ENCODE data around the gene EEF1AKMT2.
"Not testable (repeated sequence)": the region's sequence is repeated elsewhere in the genome, so short reads cannot be mapped to it uniquely, and the experiment has no call there.

The EEF1AKMT2 gene

DNA sequence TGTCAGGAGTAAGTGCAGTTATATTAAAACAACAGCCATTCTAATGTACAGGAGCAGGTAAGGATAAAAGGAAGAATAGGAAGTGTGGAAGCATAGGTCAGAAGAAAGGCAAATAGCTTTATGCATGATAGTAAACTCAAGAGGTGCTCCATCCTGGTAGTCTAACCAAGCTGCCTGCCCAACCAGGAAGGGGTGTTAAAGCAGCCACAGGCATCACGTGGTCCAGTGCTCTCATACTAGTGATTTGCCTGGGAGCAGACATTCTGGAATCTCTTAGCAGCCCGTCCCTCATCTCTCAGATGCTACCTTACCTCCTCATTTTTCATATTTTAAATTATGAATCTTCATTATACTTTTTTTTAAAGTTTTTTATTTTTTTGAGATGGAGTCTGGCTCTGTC, 28.4 kb upstream of the EEF1AKMT2 start:
- no peak overlapping the region for H3K27ac ChIP-seq (ENCODE audit: low read depth, low read length)
- H3K36me3 ChIP-seq (ENCODE audit: insufficient read depth, low read length), result peaks cover 17% of the 10 kb centered on the region
- H2AFZ ChIP-seq (ENCODE audit: low read length, unreplicated experiment), result no peak overlapping the region

DNA sequence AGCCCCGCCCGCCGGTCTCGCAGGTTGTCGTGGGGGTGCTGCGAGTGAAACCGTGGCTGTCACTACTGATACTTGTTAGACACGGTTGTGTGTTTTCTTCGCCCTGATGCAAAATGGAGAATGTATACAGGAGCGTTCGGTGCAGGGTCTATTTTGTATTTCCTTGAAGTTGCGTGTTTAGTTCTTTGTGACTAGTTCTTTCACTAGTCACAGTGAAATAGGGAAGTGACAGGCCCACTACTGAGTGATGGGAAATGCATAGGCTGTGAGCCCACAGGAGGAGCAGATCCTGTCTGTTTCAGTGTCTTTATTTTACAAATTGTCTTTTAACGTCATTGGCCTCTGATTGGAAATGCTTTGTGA, 10.6 kb upstream of the EEF1AKMT2 start:
- H2AFZ ChIP-seq (ENCODE audit: low read length, unreplicated experiment), result peak overlapping the region; percentile 94
- peaks cover 26% of the 10 kb centered on the region for H3K79me2 ChIP-seq (ENCODE audit: control insufficient read depth, insufficient read depth, low read length, unreplicated experiment)

More for the DNA sequence above, 28.4 kb upstream of the EEF1AKMT2 start:
- H3K4me1 ChIP-seq (ENCODE audit: control insufficient read depth, insufficient read depth, low read length, unreplicated experiment), result no peaks in the 10 kb centered on the region
- H3K79me2 ChIP-seq (ENCODE audit: control insufficient read depth, insufficient read depth, low read length, unreplicated experiment), result no peaks in the 10 kb centered on the region
- no peaks in the 10 kb centered on the region for H3K27me3 ChIP-seq (ENCODE audit: insufficient read depth, low read length)
- no peak overlapping the region for H3K4me3 ChIP-seq (ENCODE audit: low read depth, low read length)

DNA sequence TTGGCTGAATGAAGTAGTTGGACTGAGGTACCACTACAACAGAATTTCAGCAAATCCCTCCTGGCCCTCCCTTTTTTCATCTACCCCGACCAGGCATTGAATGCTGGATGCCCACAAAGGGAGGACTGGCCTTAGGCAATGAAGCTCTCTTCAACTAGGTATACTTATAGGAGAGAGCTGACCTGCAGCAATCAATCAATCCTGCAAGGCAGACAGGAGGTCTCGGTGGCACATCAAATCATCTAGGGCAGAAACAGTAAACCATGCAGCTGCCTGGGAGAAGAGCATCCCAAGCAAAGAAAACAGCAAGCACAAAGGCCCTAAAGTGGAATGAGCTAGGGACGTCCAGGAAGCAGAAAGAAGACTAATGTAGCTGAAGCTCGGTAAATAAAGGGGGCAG, 7.5 kb upstream of the EEF1AKMT2 start:
- H3K4me3 ChIP-seq (ENCODE audit: low read depth, low read length), result no peak overlapping the region
- no peaks in the 10 kb centered on the region for H3K27me3 ChIP-seq (ENCODE audit: insufficient read depth, low read length)
- no peak overlapping the region for H2AFZ ChIP-seq (ENCODE audit: low read length, unreplicated experiment)
- no peaks in the 10 kb centered on the region for H3K36me3 ChIP-seq (ENCODE audit: insufficient read depth, low read length)
- H3K79me2 ChIP-seq (ENCODE audit: control insufficient read depth, insufficient read depth, low read length, unreplicated experiment), result peaks cover 23% of the 10 kb centered on the region
- H3K4me1 ChIP-seq (ENCODE audit: control insufficient read depth, insufficient read depth, low read length, unreplicated experiment), result peaks cover 7% of the 10 kb centered on the region
- no peak overlapping the region for H3K27ac ChIP-seq (ENCODE audit: low read depth, low read length)

More for the DNA sequence above, 10.6 kb upstream of the EEF1AKMT2 start:
- Histone ChIP-seq H3K27me3 (ENCODE audit: insufficient read depth, low read length) (no peaks in the 10 kb centered on the region), H3K4me1 (ENCODE audit: control insufficient read depth, insufficient read depth, low read length, unreplicated experiment) (peaks cover 7% of the 10 kb centered on the region), H3K36me3 (ENCODE audit: insufficient read depth, low read length) (no peaks in the 10 kb centered on the region), H3K27ac (ENCODE audit: low read depth, low read length) (peak overlapping the region; percentile 37; the same call in 1 of the 2 replicates), H3K4me3 (ENCODE audit: low read depth, low read length) (peak overlapping the region; percentile 96)

DNA sequence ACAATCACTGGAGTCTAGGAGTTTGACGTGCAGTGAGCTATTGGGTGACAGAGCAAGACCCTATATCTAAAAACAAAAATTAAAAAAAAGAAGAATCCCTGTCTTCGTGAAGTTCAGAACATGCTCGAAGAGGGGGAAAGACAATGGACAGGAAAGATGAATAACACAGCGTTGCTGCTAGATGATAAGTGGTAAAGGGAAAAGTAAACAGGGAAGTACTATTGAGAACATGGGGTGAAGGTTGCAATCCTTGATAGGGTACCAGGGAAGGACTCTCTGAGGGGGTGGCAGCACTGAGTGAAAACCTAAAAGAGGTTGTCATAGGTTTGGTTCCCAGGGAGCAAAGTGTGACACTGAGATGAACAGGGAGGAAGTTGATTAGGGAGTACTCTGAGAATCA, 7.1 kb upstream of the EEF1AKMT2 start:
- Histone ChIP-seq H3K27me3 (ENCODE audit: insufficient read depth, low read length) (no peaks in the 10 kb centered on the region), H3K4me3 (ENCODE audit: low read depth, low read length) (no peak overlapping the region), H3K27ac (ENCODE audit: low read depth, low read length) (no peak overlapping the region), H3K4me1 (ENCODE audit: control insufficient read depth, insufficient read depth, low read length, unreplicated experiment) (peaks cover 7% of the 10 kb centered on the region), H3K36me3 (ENCODE audit: insufficient read depth, low read length) (no peaks in the 10 kb centered on the region), H3K79me2 (ENCODE audit: control insufficient read depth, insufficient read depth, low read length, unreplicated experiment) (peaks cover 20% of the 10 kb centered on the region), H2AFZ (ENCODE audit: low read length, unreplicated experiment) (no peak overlapping the region)

DNA sequence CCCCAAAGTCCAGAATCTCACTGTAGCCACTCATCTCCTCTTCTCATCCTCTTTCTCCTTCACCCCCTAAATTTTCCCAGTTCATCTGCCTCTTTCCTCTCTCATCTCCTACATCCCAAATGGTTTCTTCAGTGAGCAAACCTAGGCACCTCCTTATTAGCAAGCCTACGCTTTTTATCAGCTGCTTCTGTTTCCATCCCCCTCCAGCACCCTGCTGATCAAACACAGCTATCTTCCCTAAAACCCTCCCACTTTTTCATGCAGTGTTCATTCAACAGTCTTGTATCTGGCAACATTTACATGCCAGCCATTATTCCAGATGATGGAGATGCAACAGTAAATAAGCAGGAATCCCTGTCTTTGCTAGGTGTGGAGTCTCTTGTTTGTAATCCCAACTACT, 6.7 kb upstream of the EEF1AKMT2 start:
- H3K79me2 ChIP-seq (ENCODE audit: control insufficient read depth, insufficient read depth, low read length, unreplicated experiment), result peaks cover 17% of the 10 kb centered on the region
- H3K4me1 ChIP-seq (ENCODE audit: control insufficient read depth, insufficient read depth, low read length, unreplicated experiment), result peaks cover 7% of the 10 kb centered on the region
- H3K36me3 ChIP-seq (ENCODE audit: insufficient read depth, low read length), result no peaks in the 10 kb centered on the region
- no peaks in the 10 kb centered on the region for H3K27me3 ChIP-seq (ENCODE audit: insufficient read depth, low read length)
- H2AFZ ChIP-seq (ENCODE audit: low read length, unreplicated experiment), result no peak overlapping the region
- H3K4me3 ChIP-seq (ENCODE audit: low read depth, low read length), result no peak overlapping the region
- H3K27ac ChIP-seq (ENCODE audit: low read depth, low read length), result no peak overlapping the region

DNA sequence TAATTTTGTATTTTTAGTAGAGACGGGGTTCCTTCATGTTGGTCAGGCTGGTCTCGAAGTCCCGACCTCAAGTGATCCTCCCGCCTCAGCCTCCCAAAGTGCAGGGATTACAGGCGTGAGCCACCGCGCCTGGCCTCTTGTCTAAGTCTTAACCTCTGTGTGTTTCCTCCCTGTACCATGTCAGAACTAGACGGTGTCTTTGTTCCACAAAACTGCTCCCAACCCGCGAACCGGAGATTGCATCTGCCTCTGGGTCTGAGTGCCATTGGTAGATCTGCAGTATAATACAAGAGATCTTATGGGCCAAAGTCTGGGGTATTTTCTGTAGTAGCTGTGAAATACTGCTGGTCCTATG, 1.3 kb upstream of the EEF1AKMT2 start:
- H3K27ac ChIP-seq (ENCODE audit: low read depth, low read length), result no peak overlapping the region
- H3K36me3 ChIP-seq (ENCODE audit: insufficient read depth, low read length), result 0 out of 2 replicates have a peak, but pooled peaks cover 4% of the 10 kb centered on the region
- H3K4me1 ChIP-seq (ENCODE audit: control insufficient read depth, insufficient read depth, low read length, unreplicated experiment), result peaks cover 4% of the 10 kb centered on the region
- H3K79me2 ChIP-seq (ENCODE audit: control insufficient read depth, insufficient read depth, low read length, unreplicated experiment), result peaks cover 37% of the 10 kb centered on the region
- no peak overlapping the region; the same call in 1 of the 2 replicates for H3K4me3 ChIP-seq (ENCODE audit: low read depth, low read length)
- no peak overlapping the region for H2AFZ ChIP-seq (ENCODE audit: low read length, unreplicated experiment)
- H3K27me3 ChIP-seq (ENCODE audit: insufficient read depth, low read length), result no peaks in the 10 kb centered on the region

DNA sequence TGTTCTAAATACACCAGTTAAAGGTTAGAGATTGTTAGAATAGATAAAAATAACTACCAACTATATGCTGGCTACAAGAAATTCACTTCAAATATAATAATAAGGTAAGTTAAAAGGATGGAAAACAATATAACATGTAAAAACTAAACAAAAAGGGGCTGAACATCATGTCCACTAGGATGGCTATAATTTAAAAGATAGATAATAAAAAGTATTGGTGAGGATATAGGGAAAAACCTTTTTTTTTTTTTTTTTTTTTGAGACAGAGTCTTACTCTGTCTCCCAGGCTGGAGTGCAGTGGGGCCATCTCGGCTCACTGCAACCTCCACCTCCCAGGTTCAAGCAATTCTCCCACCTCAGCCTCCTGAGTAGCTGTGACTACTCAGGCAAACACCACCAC, 8.8 kb downstream of the EEF1AKMT2 start:
- H3K27ac ChIP-seq (ENCODE audit: low read depth, low read length); H3K27me3 ChIP-seq (ENCODE audit: insufficient read depth, low read length); H3K79me2 ChIP-seq (ENCODE audit: control insufficient read depth, insufficient read depth, low read length, unreplicated experiment); H3K4me3 ChIP-seq (ENCODE audit: low read depth, low read length); H3K4me1 ChIP-seq (ENCODE audit: control insufficient read depth, insufficient read depth, low read length, unreplicated experiment); H2AFZ ChIP-seq (ENCODE audit: low read length, unreplicated experiment); H3K36me3 ChIP-seq (ENCODE audit: insufficient read depth, low read length): not testable (repeated sequence)

DNA sequence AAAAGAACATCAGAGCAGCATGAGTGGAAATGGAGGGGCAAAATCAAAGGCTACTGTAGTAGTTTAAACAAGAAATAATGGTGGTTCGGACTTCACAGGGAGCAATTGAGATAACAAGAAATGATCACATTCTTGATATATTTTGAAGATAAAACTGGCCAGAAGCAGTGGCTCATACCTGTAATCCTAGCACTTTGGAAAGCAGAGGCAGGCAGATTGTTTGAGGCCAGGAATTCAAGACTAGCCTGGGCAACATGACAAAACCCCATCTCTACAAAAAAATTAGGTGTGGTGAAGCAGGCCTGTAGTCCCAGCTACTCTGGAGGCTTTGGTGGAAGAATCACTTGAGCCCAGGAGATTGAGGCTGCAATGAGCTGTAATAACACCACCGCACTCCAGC, 22.9 kb downstream of the EEF1AKMT2 start:
- no peak overlapping the region for H3K27ac ChIP-seq (ENCODE audit: low read depth, low read length)
- peaks cover 24% of the 10 kb centered on the region for H3K36me3 ChIP-seq (ENCODE audit: insufficient read depth, low read length)
- no peaks in the 10 kb centered on the region for H3K4me1 ChIP-seq (ENCODE audit: control insufficient read depth, insufficient read depth, low read length, unreplicated experiment)
- H3K27me3 ChIP-seq (ENCODE audit: insufficient read depth, low read length), result no peaks in the 10 kb centered on the region
- no peak overlapping the region for H2AFZ ChIP-seq (ENCODE audit: low read length, unreplicated experiment)
- H3K79me2 ChIP-seq (ENCODE audit: control insufficient read depth, insufficient read depth, low read length, unreplicated experiment), result peaks cover 2% of the 10 kb centered on the region
- H3K4me3 ChIP-seq (ENCODE audit: low read depth, low read length), result no peak overlapping the region

DNA sequence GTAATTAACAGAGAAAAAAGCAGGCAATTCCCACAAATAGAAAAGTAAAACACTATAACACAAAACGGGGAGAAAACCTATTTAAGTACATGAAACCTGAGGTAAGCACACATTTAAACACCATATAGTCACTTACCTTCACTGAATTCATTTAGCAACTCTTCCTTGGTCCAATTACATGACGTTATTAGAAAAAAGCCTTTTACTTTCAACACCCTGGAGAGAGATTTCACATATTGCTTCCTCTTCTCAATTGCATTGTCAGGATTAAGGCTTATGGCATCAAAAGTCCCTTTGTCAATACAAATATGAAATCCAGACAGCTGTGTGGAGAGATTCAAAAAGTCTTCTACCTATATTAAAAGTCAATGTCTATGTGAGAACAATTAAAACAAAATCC, 26.4 kb downstream of the EEF1AKMT2 start:
- H3K27ac ChIP-seq (ENCODE audit: low read depth, low read length), result no peak overlapping the region
- no peaks in the 10 kb centered on the region for H3K4me1 ChIP-seq (ENCODE audit: control insufficient read depth, insufficient read depth, low read length, unreplicated experiment)
- no peak overlapping the region for H3K4me3 ChIP-seq (ENCODE audit: low read depth, low read length)
- peaks cover 7% of the 10 kb centered on the region; the same call in 1 of the 2 replicates for H3K36me3 ChIP-seq (ENCODE audit: insufficient read depth, low read length)
- H3K79me2 ChIP-seq (ENCODE audit: control insufficient read depth, insufficient read depth, low read length, unreplicated experiment), result no peaks in the 10 kb centered on the region
- no peak overlapping the region for H2AFZ ChIP-seq (ENCODE audit: low read length, unreplicated experiment)
- no peaks in the 10 kb centered on the region for H3K27me3 ChIP-seq (ENCODE audit: insufficient read depth, low read length)

DNA sequence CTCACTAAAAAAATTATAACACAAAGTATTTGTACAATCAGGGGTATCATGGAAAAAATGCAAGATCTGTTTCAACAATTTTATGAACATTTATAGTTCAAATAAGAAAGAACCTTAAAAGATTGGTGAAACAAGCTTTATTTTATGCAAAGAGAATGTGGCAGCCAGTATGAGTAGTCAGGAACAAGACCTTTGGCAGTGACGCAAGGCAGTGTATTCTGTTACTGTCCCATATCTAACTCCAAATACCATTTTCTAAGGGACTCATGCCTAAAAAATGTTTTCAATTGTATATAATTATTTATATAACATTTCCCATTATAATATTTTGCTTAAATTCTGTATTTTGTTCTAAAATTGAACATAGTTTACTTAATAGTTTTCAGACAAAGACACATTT, 28.4 kb downstream of the EEF1AKMT2 start:
- Histone ChIP-seq H3K4me1 (ENCODE audit: control insufficient read depth, insufficient read depth, low read length, unreplicated experiment) (no peaks in the 10 kb centered on the region), H3K4me3 (ENCODE audit: low read depth, low read length) (no peak overlapping the region), H2AFZ (ENCODE audit: low read length, unreplicated experiment) (no peak overlapping the region), H3K27ac (ENCODE audit: low read depth, low read length) (peak overlapping the region; percentile 41; the same call in 1 of the 2 replicates), H3K79me2 (ENCODE audit: control insufficient read depth, insufficient read depth, low read length, unreplicated experiment) (no peaks in the 10 kb centered on the region), H3K36me3 (ENCODE audit: insufficient read depth, low read length) (peaks cover 7% of the 10 kb centered on the region; the same call in 1 of the 2 replicates), H3K27me3 (ENCODE audit: insufficient read depth, low read length) (no peaks in the 10 kb centered on the region)

DNA sequence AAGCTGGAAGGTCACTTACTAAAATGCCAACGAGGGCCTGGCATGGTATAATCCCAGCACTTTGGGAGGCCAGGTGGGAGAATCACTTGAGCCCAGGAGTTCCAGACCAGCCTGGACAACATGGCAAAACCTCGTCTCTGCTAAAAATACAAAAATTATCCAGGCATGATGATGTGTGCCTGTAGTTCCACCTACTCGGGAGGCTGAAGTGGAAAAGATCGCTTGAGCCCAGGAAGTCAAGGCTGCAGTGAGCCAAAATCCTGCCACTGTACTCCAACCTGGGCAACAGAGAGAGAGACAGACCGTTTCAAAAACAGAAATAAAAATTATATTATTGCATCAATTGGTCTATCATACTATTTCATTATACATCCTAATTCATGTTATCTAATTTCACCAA, 29.4 kb downstream of the EEF1AKMT2 start:
- H3K27ac ChIP-seq (ENCODE audit: low read depth, low read length), result no peak overlapping the region
- H3K79me2 ChIP-seq (ENCODE audit: control insufficient read depth, insufficient read depth, low read length, unreplicated experiment), result no peaks in the 10 kb centered on the region
- H3K4me1 ChIP-seq (ENCODE audit: control insufficient read depth, insufficient read depth, low read length, unreplicated experiment), result no peaks in the 10 kb centered on the region
- H3K36me3 ChIP-seq (ENCODE audit: insufficient read depth, low read length), result peaks cover 7% of the 10 kb centered on the region; the same call in 1 of the 2 replicates
- no peaks in the 10 kb centered on the region for H3K27me3 ChIP-seq (ENCODE audit: insufficient read depth, low read length)
- no peak overlapping the region for H3K4me3 ChIP-seq (ENCODE audit: low read depth, low read length)
- H2AFZ ChIP-seq (ENCODE audit: low read length, unreplicated experiment), result no peak overlapping the region

Measured in ACC112 (cell line).